ENCODE measurements around the gene PNMA6F. TPM values are rescaled to one million over a fixed set of nuclear protein-coding genes. Genes with fewer than 3 reads are reported as not detected.
"Not testable (repeated sequence)": the region's sequence is repeated elsewhere in the genome, so short reads cannot be mapped to it uniquely, and the experiment has no call there.

Gene PNMA6F
- total and polyA plus RNA-seq, 2 of the 8 experiments (the other 6 are each of a cell fraction or from before 2014, with no cell fraction given) = 0.12 to 0.22 TPM

DNA sequence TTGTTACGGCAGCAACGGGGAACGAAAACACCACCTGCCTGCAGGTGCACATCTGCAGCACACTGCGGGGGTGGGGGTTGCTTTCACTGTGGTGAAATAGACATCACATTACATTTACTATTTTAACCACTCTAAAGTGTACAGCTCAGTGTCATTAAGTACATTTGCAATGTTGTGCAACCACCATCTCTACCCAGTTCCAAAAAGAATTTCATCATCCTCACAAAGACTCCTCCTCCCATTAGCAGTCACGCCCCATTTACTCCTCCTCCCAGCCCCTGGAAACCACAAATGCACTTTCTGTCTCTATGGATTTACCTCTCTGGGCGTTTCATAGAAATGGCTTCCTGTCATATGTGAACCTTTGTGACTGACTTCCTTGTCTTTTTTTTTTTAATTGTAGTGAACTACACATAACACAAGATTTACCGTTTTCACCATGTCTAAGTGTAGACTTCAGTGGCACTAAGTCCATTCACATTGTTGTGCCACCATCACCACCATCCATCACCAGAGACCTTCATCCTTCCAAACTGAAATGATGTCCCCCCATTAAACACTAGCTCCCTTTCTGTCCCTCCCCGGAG, 28.0 kb downstream of the PNMA6F start:
- WGBS, 2 experiments (ENCODE audit: extremely low coverage in 1 of 2, insufficient coverage in 1 of 2, insufficient read length in 1 of 2, insufficient replicate concordance in 2 of 2, low coverage in 1 of 2, low lambda C conversion rate in 2 of 2, missing lambda C conversion rate in 1 of 2) = 90% methylated on average over 1 of the region's 8 CpGs; no CpG with 5 or more reads in 1 of the 2 experiments
- H2AFZ ChIP-seq (ENCODE audit: low read length); H3K23me2 ChIP-seq (ENCODE audit: low read depth, low read length); H4K8ac ChIP-seq (ENCODE audit: extremely low read depth, insufficient read depth, low read length); H3K18ac ChIP-seq (ENCODE audit: extremely low read depth, low read length); H4K5ac ChIP-seq (ENCODE audit: insufficient read length, low read depth, low read length); H4K91ac ChIP-seq (replicated peaks; ENCODE audit: insufficient read length, low read length); H2BK20ac ChIP-seq (ENCODE audit: low read length); H2BK5ac ChIP-seq (ENCODE audit: low read depth, low read length); CTCF ChIA-PET (ENCODE audit: partially characterized antibody); H3K4me3 ChIP-seq (ENCODE audit: extremely low read depth in 1 of 4, insufficient read depth in 2 of 4, low read depth in 3 of 4, low read length in 4 of 4); H3K9me3 ChIP-seq (ENCODE audit: insufficient read depth in 2 of 2, low read depth in 1 of 2, low read length in 1 of 2); H2BK120ac ChIP-seq (replicated peaks; ENCODE audit: low read depth, low read length); H3K27me3 ChIP-seq (replicated peaks in 1 of 4; ENCODE audit: control insufficient read depth in 3 of 4, extremely low read depth in 1 of 4, insufficient read depth in 3 of 4, low read length in 3 of 4); H2AK5ac ChIP-seq (ENCODE audit: low read depth, low read length); H3K14ac ChIP-seq (ENCODE audit: insufficient read length); H3K4ac ChIP-seq (replicated peaks; ENCODE audit: insufficient read length, low read depth, low read length); H3K4me1 ChIP-seq (replicated peaks in 1 of 4; ENCODE audit: control insufficient read depth in 3 of 4, insufficient read depth in 4 of 4, low read length in 3 of 4); H3K79me2 ChIP-seq (ENCODE audit: control insufficient read depth in 1 of 2, insufficient read depth in 2 of 2, low read length in 2 of 2); H3K36me3 ChIP-seq (ENCODE audit: control insufficient read depth in 2 of 4, insufficient read depth in 4 of 4, low read length in 3 of 4); H4K20me1 ChIP-seq (replicated peaks in 1 of 2; ENCODE audit: control insufficient read depth in 1 of 2, insufficient read depth in 2 of 2, low read length in 2 of 2); H3K9ac ChIP-seq (replicated peaks in 1 of 4; ENCODE audit: extremely low read depth in 1 of 4, low read depth in 3 of 4, low read length in 3 of 4); H3K56ac ChIP-seq (replicated peaks; ENCODE audit: insufficient read length, low read depth, low read length); FAIRE-seq; POLR2A ChIA-PET (ENCODE audit: partially characterized antibody); H3K27ac ChIP-seq (ENCODE audit: low read depth, low read length); DNase-seq (ENCODE audit: low read depth in 1 of 2, low spot score in 2 of 2); H2BK12ac ChIP-seq (ENCODE audit: low read depth, low read length); H3K79me1 ChIP-seq (ENCODE audit: low read depth, low read length); H2BK15ac ChIP-seq (ENCODE audit: low read length); H3K4me2 ChIP-seq (ENCODE audit: insufficient read depth in 1 of 2, low read depth in 2 of 2, low read length in 2 of 2); H3K23ac ChIP-seq (ENCODE audit: insufficient read length): not testable (repeated sequence)

DNA sequence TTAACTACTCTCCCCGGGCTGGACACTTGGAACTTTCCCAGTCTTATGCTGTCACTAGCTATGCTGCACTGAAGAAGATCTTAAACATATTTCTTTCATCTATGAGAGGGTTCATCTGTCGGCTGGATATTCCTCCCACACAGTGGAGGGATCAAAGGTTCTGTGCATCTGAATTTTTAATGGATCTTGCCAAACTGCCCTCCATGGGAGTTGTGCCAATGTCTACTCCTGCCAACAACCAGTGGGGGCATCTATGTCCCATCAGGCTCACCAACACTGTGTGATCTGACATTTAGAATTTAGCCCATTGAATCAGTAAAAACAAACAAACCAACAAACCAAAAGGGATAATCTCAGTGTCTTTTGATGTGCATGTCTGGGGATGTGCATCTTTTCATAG, 32.8 kb downstream of the PNMA6F start:
- H3K36me3 ChIP-seq (ENCODE audit: control insufficient read depth in 2 of 4, insufficient read depth in 4 of 4, low read length in 3 of 4); H3K4me3 ChIP-seq (ENCODE audit: extremely low read depth in 1 of 4, insufficient read depth in 2 of 4, low read depth in 3 of 4, low read length in 4 of 4); H3K4me1 ChIP-seq (replicated peaks in 1 of 4; ENCODE audit: control insufficient read depth in 3 of 4, insufficient read depth in 4 of 4, low read length in 3 of 4); H3K18ac ChIP-seq (ENCODE audit: extremely low read depth, low read length); H4K8ac ChIP-seq (ENCODE audit: extremely low read depth, insufficient read depth, low read length); H3K4ac ChIP-seq (replicated peaks; ENCODE audit: insufficient read length, low read depth, low read length); H3K23me2 ChIP-seq (ENCODE audit: low read depth, low read length); POLR2A ChIA-PET (ENCODE audit: partially characterized antibody); H3K79me1 ChIP-seq (ENCODE audit: low read depth, low read length); H3K9ac ChIP-seq (replicated peaks in 1 of 4; ENCODE audit: extremely low read depth in 1 of 4, low read depth in 3 of 4, low read length in 3 of 4); H3K9me3 ChIP-seq (ENCODE audit: insufficient read depth in 2 of 2, low read depth in 1 of 2, low read length in 1 of 2); H2BK12ac ChIP-seq (ENCODE audit: low read depth, low read length); DNase-seq (ENCODE audit: low read depth in 1 of 2, low spot score in 2 of 2); H3K23ac ChIP-seq (ENCODE audit: insufficient read length); H2BK5ac ChIP-seq (ENCODE audit: low read depth, low read length); H3K4me2 ChIP-seq (ENCODE audit: insufficient read depth in 1 of 2, low read depth in 2 of 2, low read length in 2 of 2); H3K27ac ChIP-seq (ENCODE audit: low read depth, low read length); H3K56ac ChIP-seq (replicated peaks; ENCODE audit: insufficient read length, low read depth, low read length); H2BK120ac ChIP-seq (replicated peaks; ENCODE audit: low read depth, low read length); FAIRE-seq; H4K5ac ChIP-seq (ENCODE audit: insufficient read length, low read depth, low read length); H2BK15ac ChIP-seq (ENCODE audit: low read length); H2BK20ac ChIP-seq (ENCODE audit: low read length); H3K14ac ChIP-seq (ENCODE audit: insufficient read length); H4K20me1 ChIP-seq (replicated peaks in 1 of 2; ENCODE audit: control insufficient read depth in 1 of 2, insufficient read depth in 2 of 2, low read length in 2 of 2); H3K79me2 ChIP-seq (ENCODE audit: control insufficient read depth in 1 of 2, insufficient read depth in 2 of 2, low read length in 2 of 2); H2AFZ ChIP-seq (ENCODE audit: low read length); CTCF ChIA-PET (ENCODE audit: partially characterized antibody); H2AK5ac ChIP-seq (ENCODE audit: low read depth, low read length); H3K27me3 ChIP-seq (replicated peaks in 1 of 4; ENCODE audit: control insufficient read depth in 3 of 4, extremely low read depth in 1 of 4, insufficient read depth in 3 of 4, low read length in 3 of 4); H4K91ac ChIP-seq (replicated peaks; ENCODE audit: insufficient read length, low read length): not testable (repeated sequence)
- WGBS, 2 experiments (ENCODE audit: extremely low coverage in 1 of 2, insufficient coverage in 1 of 2, insufficient read length in 1 of 2, insufficient replicate concordance in 2 of 2, low coverage in 1 of 2, low lambda C conversion rate in 2 of 2, missing lambda C conversion rate in 1 of 2) = no CpG with 5 or more reads among the region's 2 CpGs

Data from H1 (cell line).